Activated CD8-positive, alpha-beta T cell treated with anti-CD3 and anti-CD28 coated beads for 36 hours (primary cell): ENCODE results near the gene UCP3. TPM values are rescaled to one million over a fixed set of nuclear protein-coding genes. Genes with fewer than 3 reads are reported as not detected.

Experiments used
- ATAC-seq: fragments of 200-7000 bp; cut with Tn5 transposase; one replicate; pipeline ENCODE4 v1.10.0; 2021; ENCODE audit warnings: mild to moderate bottlenecking, moderate library complexity
- CTCF ChIA-PET: fragments of 350-600 bp; sonication (Branson Sonifier 250); formaldehyde crosslinking; loops from one replicate; lab custom pipeline; 2021; ENCODE audit warnings: antibody characterized with exemption; lab: Charles Lee
- POLR2A ChIA-PET: fragments of 350-600 bp; sonication (Branson Sonifier 250); formaldehyde crosslinking; loops from one replicate; lab custom pipeline; 2021; ENCODE audit warnings: antibody characterized with exemption; lab: Charles Lee
- DNase-seq: peaks from one replicate; pipeline ENCODE4 v3.0.0-alpha.2; 2020
- H3K27ac Mint-ChIP-seq: one replicate; pipeline ENCODE4 v1.8.0; 2021; ENCODE audit warnings: mild to moderate bottlenecking, mixed read lengths
- H3K27me3 Mint-ChIP-seq: one replicate; pipeline ENCODE4 v1.8.0; 2021; ENCODE audit warnings: mixed read lengths
- H3K36me3 Mint-ChIP-seq: one replicate; pipeline ENCODE4 v1.8.0; 2021; ENCODE audit warnings: low read depth, mixed read lengths
- H3K4me1 Mint-ChIP-seq: one replicate; pipeline ENCODE4 v1.8.0; 2021; ENCODE audit warnings: low read depth, mixed read lengths
- H3K4me3 Mint-ChIP-seq: one replicate; pipeline ENCODE4 v1.8.0; 2021; ENCODE audit warnings: mild to moderate bottlenecking, moderate library complexity, mixed read lengths
- H3K9me3 Mint-ChIP-seq: one replicate; pipeline ENCODE4 v1.8.0; 2021; ENCODE audit warnings: mixed read lengths
- intact Hi-C: fragments of 100-400 bp; cut with micrococcal nuclease; formaldehyde crosslinking; loops from one replicate; pipeline ENCODE4 v1.10.0; 2022
- total RNA-seq, 2 experiments: library from RNA; stranded (reverse); gene quantifications; one replicate each; pipeline ENCODE4 v1.2.3, GENCODE V29; 2021
- TF ChIP-seq, protein P1 (sequence below): fragments of 200-600 bp; IDR thresholded peaks from one replicate; pipeline ENCODE4 v1.8.0; 2022; ENCODE audit warnings: antibody characterized with exemption, mild to moderate bottlenecking

The UCP3 gene
- total RNA-seq, 2 experiments from 2014 or later: 1.5 to 2.2 TPM

DNA sequence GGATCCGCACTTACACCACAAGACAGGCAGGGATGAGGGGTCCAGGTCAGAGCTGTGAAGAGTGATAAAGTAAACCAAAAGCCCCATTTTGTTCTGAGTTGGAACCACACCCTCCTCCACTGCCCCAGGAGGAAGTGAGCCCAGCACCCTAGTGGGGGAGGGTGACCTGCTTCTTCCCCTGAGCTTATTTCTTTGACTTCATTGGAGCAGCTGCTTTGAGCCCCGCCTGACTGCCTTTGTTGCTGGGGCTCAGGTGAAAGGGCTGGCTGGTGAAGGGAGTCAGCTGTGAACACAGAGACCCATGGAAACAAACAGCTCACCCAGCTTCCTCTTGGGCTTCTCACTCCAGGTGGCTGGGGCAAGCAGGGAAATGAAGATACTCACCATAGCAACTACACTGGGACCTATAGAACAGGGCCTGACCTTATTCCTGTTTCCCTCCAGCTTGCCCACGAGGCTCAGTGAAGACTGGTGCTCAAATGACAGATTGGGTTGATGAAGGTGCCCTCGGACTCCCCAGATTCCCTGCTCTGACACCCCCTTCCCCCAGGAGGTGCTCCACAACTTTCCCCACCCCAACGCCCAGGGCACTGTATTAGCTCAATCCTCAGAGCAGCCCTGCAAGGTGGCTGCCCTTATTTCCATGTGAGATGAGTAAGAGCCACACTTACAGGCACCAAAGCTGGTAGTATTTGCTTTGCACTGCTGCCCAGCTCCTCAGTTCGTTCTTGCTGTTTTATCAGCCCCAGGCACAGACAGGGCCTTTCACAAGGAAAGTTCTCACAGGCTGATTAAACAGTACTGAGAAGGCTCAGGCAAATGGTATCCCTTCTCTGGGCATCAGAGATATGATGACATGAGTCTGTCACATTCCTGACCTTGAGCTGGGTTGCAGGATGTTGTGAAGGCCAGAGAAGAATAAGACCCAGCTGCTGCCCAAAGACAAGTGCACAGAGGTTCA lies 28.6 kb downstream of the UCP3 start:
- peaks cover 68% of the 10 kb centered on the region for H3K36me3 Mint-ChIP-seq
- H3K4me1 Mint-ChIP-seq: peaks cover 61% of the 10 kb centered on the region
- H3K27ac Mint-ChIP-seq: peak overlapping the region; percentile 98
- H3K9me3 Mint-ChIP-seq: no peaks in the 10 kb centered on the region
- POLR2A ChIA-PET: interaction anchor here (0.7 to 16.4 kb wide), 9 partner anchors 10 to 103 kb away, joined by 3 to 269 read pairs (median 43); partner anchors contain the start of gene UCP3
- intact Hi-C loops: loop anchor here (5.0 to 10.0 kb wide), 2 partner anchors 37 to 195 kb away; partner anchors contain the start of genes C2CD3 and PPME1
- H3K4me3 Mint-ChIP-seq: peak overlapping the region; percentile 86
- TF ChIP-seq, protein P1, sequence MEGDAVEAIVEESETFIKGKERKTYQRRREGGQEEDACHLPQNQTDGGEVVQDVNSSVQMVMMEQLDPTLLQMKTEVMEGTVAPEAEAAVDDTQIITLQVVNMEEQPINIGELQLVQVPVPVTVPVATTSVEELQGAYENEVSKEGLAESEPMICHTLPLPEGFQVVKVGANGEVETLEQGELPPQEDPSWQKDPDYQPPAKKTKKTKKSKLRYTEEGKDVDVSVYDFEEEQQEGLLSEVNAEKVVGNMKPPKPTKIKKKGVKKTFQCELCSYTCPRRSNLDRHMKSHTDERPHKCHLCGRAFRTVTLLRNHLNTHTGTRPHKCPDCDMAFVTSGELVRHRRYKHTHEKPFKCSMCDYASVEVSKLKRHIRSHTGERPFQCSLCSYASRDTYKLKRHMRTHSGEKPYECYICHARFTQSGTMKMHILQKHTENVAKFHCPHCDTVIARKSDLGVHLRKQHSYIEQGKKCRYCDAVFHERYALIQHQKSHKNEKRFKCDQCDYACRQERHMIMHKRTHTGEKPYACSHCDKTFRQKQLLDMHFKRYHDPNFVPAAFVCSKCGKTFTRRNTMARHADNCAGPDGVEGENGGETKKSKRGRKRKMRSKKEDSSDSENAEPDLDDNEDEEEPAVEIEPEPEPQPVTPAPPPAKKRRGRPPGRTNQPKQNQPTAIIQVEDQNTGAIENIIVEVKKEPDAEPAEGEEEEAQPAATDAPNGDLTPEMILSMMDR: no peak
- no peaks in the 10 kb centered on the region for H3K27me3 Mint-ChIP-seq
- peak; percentile 90 for DNase-seq
- peak; percentile 52 for ATAC-seq
- CTCF ChIA-PET: interaction anchor here (0.7 to 4.7 kb wide), 15 partner anchors 10 to 61 kb away, joined by 3 to 17 read pairs (median 4); no protein-coding TSS in a partner anchor

DNA sequence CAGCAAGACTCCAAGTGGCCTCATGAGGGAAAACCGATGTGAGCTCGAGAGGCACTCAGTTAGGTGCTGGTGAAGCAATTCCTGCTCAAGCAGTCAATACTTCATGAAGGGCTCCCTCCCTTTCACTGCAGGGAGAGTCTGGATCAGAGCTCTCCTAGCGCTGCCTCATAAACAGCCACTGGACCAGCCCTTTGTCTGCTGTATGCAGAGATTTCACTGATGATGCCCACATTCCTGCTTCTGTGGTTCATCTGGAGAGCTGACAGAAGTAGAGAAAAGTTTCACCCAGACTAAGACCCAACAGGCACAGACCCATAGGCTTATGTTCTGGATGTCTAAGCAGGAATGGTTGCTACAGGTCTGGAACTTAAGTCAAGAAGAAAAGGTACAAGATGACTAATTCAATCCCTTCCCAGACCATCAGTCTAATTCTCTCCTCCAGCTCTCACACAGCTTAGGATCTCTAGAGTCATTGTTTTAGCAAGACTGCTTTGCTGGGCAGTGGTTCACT lies 30.3 kb downstream of the UCP3 start:
- H3K4me1 Mint-ChIP-seq: peaks cover 70% of the 10 kb centered on the region
- ChIA-PET POLR2A (interaction anchor here (4.8 to 16.4 kb wide), 4 partner anchors 8 to 37 kb away, joined by 46 to 269 read pairs (median 128); partner anchors contain the start of gene UCP3), CTCF (interaction anchor here (2.3 to 2.9 kb wide), 2 partner anchors 8 to 16 kb away, joined by 6 to 13 read pairs; no protein-coding TSS in a partner anchor)
- intact Hi-C loops: no loop called here
- ATAC-seq (no peak), DNase-seq (no peak)
- H3K27me3 Mint-ChIP-seq: no peaks in the 10 kb centered on the region
- peak overlapping the region; percentile 98 for H3K27ac Mint-ChIP-seq
- H3K36me3 Mint-ChIP-seq: peaks cover 85% of the 10 kb centered on the region
- TF ChIP-seq, protein P1: no peak
- no peaks in the 10 kb centered on the region for H3K9me3 Mint-ChIP-seq
- peak overlapping the region; percentile 63 for H3K4me3 Mint-ChIP-seq

DNA sequence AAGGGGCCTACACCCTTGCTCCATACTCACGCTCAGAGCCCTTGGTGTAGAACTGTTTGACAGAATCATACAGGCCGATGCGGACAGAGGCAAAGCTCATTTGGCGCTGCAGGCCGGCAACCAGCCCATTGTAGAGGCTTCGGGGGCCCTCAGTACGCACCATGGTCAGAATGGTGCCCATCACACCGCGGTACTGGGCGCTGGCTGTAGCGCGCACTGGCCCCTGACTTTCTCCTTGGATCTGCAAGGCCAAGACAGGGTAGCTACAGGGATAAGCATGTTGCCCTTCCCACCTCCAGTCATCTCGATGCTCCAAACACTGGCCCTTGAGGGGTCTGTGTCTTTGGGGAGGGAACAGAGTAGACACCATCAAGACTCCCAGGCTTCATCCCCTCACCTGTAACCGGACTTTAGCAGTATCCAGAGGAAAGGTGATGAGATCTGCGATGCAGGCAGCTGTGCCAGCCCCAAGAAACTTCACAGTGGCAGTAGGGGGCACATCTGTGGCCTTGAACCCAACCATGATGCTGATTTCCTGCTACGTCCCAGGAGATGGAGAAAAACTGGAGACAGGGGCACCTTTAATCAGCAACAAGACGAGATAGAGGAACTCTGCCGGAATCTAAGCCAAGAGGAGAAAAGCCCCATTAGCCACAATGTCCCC lies 30.9 kb downstream of the UCP3 start:
- POLR2A ChIA-PET: interaction anchor here (4.8 to 16.4 kb wide), 4 partner anchors 7 to 37 kb away, joined by 46 to 269 read pairs (median 128); partner anchors contain the start of gene UCP3
- H3K4me1 Mint-ChIP-seq: peaks cover 74% of the 10 kb centered on the region

DNA sequence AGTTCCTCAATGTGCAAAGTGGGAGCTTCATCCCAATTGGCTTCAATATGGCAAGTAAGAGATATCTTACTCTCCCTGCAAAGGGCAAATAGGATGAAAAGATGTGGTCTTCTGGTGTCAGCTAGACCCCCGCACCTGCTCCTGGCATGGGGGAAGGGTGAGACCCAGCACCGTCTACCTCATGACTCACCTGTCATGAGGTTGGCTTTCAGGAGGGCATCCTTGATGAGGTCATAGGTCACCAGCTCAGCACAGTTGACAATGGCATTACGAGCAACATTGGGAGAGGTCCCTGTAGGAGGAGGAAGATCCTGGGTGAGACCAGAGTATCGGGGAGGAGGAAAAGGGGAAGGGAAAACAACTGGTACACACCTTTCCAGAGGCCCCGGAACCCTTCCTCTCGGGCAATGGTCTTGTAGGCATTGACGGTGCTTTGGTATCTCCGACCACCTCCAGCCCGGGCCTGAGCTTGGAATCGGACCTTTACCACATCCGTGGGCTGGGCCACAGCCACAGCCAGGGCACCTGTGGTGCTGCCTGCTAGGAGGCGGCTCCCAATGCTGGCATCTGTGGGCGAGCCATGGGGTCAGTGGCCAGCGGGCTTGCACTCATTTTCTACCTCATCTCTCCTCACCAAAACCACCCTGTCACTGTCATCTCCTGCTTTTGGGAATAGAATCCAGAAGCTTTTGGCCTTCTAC lies 32.3 kb downstream of the UCP3 start:
- CTCF ChIA-PET: interaction anchor here (1.5 kb wide), 1 partner anchor 13 kb away, joined by 3 read pairs; no protein-coding TSS in a partner anchor
- Mint-ChIP-seq H3K4me3 (no peak overlapping the region), H3K36me3 (peaks cover 87% of the 10 kb centered on the region), H3K9me3 (no peaks in the 10 kb centered on the region), H3K27me3 (no peaks in the 10 kb centered on the region), H3K27ac (peak overlapping the region; percentile 98), H3K4me1 (peaks cover 80% of the 10 kb centered on the region)
- TF ChIP-seq, protein P1: no peak
- ATAC-seq (no peak), DNase-seq (no peak)
- POLR2A ChIA-PET: interaction anchor here (10.2 to 16.4 kb wide), 2 partner anchors 20 to 39 kb away, joined by 176 to 269 read pairs; partner anchors contain the start of gene UCP3
- intact Hi-C loops: no loop called here

More for the DNA sequence above, 30.9 kb downstream of the UCP3 start:
- TF ChIP-seq, protein P1: no peak
- Mint-ChIP-seq H3K36me3 (peaks cover 87% of the 10 kb centered on the region), H3K9me3 (no peaks in the 10 kb centered on the region), H3K27ac (peak overlapping the region; percentile 98), H3K4me3 (no peak overlapping the region), H3K27me3 (no peaks in the 10 kb centered on the region)
- intact Hi-C loops: no loop called here
- CTCF ChIA-PET: no interaction called here
- DNase-seq (no peak), ATAC-seq (no peak)
